Esophagus muscularis mucosa (tissue), 4 donors: Measurements from ENCODE around the gene FCGR1A.
"Not testable (repeated sequence)": the region's sequence is repeated elsewhere in the genome, so short reads cannot be mapped to it uniquely, and the experiment has no call there.

ENCODE experiments used
- CTCF ChIP-seq, 3 experiments: fragments of 200-600 bp in 2 of 3; fragments of 450-650 bp in 1 of 3; sonication (generic) in 2 of 3; IDR thresholded peaks; one replicate each; pipeline ENCODE4 v1.5.1; 2017 to 2019; ENCODE audit warnings: antibody characterized with exemption in 3 of 3, mild to moderate bottlenecking in 2 of 3, moderate library complexity in 1 of 3
- EP300 ChIP-seq: sonication (generic); formaldehyde crosslinking; IDR thresholded peaks from one replicate; pipeline ENCODE4 v1.6.1; 2017; ENCODE audit warnings: antibody characterized with exemption
- POLR2A ChIP-seq: fragments of 450-650 bp; IDR thresholded peaks from one replicate; pipeline ENCODE4 v1.6.1; 2017; ENCODE audit warnings: antibody characterized with exemption, moderate library complexity, mild to moderate bottlenecking, low read depth
- POLR2AphosphoS5 ChIP-seq, 2 donors: sonication (generic); formaldehyde crosslinking; IDR thresholded peaks; one replicate each; pipeline ENCODE4 v1.6.1; 2017; ENCODE audit warnings: antibody characterized with exemption in 2 of 2

DNA sequence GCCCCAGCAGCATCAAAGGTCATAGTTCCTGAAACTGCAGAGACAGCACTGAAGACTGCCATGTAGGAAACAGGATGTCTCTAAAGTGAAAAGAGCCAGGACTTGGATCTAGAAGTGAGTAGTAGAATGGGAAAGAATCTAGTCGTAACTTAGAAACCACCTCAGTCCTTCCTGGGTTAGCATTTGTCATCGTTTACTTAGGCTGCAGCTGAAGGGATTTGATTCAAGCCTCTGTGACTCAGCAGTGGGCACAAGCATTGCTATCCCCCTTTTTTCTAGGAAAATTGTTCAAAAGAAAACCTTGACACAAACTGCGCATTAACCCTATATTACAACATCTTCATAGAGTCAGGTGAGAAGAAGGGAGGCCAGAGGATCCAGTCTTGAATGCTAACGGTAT lies 11.8 kb upstream of the FCGR1A start:
- not testable (repeated sequence) for TF ChIP-seq POLR2A; CTCF (IDR thresholded peaks at IDR 0.05); POLR2AphosphoS5 (IDR thresholded peaks at IDR 0.05); EP300
